GOT3 (cell line): Measurements from ENCODE around the gene PXMP2.

Source experiments
- DNase-seq: peaks from one replicate; lab custom pipeline; 2025; ENCODE audit warnings: mixed read lengths; lab: John Stamatoyannopoulos, UW

Gene PXMP2

DNA sequence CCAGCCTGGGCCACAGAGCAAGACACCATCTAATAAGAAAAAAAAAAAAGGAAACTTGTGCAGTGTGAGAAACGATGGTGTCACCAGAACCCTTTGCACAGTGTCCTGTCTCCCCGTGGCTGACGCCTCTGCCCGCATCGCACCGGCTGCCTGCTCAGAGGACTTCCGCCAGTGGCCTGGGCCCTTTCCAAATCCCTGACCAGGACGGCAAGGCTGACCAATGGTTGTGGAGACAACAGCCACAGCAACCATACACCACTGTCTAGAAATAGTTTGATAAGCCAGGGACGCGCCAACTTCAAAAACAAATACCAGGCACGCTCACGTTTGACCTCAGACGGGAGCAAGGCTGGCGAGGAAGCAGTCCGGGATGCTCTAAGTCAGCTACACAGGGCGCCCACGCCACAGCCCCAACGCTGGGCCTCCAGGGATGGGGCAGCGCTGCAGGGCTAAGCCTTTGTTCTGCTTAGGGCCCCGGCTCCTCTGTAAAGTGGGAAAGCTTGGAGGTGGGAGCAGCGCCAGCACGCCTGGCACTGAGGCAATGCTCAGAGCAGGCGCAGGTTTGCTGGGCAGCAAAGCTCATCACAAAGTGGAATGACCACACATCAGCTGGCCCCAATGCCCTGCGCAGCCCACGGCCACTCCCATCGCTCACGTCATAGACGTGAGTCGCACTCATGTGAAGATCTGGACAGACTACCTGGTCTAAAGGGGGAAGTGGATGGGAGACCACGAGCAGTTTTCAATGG is 35.8 kb downstream of the PXMP2 start:
- DNase-seq: no peak

DNA sequence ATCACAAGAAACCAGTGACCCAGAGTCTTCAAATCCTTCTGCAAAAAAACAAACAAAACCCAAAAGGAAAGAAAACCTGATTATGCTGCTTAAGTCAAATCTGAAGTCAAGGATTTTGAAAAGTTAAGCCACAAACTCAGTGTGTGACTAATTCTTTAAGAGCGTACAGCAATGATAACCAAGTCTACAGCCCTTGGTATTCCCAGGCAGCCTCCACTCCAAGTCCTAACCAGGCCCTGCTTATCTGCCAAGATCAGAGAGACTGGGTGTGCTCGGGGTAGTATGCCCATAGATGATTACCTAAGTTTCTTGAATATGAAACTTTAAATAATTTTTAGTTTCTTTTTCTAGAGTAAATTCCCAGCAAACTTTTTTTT is 36.4 kb downstream of the PXMP2 start:
- no peak for DNase-seq

GRCh38 chr12:132724506-132725241 is 37.3 kb downstream of the PXMP2 start:
- DNase-seq: no peak

GRCh38 chr12:132726386-132726785 is 39.0 kb downstream of the PXMP2 start:
- no peak for DNase-seq

DNA sequence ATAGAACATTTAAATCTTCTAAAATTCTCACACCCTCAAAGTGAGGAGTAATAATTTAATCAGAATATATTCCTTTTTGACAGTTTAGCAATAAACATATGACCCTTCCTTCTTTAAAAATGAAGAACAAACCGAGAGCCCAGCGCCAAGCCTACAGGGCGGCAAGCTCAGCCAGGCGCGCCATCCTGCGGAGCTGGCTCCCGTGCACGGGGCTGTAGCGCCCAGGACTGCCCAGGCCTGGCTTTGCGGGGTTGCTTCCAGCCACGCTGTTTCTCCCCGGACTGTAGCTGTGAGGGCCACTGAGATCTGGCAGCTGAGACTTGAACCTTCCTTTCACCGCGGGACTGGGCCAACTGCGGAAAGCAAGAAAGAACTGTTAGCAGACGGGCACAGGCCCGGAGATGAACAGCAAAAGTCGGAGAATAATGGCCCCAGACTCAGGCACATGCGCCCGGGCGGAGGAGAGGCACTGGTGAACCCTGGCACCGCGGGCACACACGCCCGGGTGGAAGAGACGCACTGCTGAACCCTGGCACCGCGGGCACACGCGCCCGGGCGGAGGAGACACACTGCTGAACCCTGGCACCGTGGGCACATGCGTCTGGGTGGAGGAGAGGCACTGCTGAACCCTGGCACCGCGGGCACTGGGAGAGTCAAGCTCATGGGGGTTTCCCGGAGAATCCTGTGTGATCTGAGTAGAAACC is 39.9 kb downstream of the PXMP2 start:
- no peak for DNase-seq

DNA sequence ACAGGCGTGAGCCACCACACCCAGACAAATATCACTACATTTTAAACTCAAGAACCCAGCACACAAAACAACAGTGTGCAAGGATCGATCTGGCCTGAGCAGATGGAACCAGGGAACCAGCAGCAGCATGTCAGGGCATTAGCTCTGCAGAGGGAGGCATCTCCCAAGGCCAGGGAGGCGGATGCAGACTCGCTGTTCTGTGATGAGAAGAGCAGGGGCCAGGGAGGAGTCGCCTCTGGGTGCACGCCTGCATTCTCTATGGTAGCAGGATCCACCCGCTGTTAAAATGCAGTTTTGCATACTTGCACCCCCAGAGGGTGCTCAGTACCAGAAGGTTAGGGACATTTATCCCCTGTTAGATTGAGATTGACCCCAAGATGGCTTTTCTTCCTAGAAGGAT is 41.1 kb downstream of the PXMP2 start:
- no peak for DNase-seq

DNA sequence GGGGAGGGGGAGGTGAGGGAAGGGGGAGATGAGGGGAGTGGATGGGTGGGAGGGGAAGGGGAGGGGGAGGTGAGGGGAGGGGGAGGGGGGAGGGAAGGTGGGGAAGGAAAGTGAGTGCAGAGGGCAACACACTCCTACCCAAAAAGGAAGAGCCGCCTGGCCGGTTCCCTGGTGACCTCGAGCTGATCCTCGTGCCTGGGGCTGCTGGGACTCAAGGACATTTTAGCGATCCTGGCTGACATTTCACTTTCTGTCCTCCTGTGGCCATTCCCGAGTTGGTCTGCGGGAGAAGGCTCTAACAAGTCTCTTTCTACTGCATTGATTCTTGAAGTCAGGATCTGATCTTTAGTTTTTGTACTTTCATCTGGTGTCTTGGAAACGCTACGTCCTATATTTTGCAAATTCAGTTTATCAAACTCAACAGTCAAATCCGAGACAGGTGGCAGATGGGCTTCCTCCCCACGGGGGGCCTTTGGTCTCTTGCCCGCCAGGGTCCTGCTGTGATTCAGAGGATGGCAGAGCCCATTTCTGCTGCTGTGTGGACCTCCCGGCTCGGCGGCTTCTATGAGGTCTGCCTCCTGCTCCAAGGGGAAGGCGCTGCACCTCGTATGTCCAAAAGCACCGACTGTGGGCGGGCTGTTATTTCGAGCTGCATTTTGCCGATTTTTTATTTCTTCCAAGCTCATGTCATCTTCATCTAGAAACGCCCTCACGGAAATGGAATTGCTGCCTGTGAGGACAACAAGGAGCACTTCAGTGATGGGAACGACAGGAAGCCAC is 42.3 kb downstream of the PXMP2 start:
- no peak for DNase-seq

- no peak for DNase-seq
These were observed 43.0 kb downstream of the PXMP2 start for GRCh38 chr12:132730353-132730752.

DNA sequence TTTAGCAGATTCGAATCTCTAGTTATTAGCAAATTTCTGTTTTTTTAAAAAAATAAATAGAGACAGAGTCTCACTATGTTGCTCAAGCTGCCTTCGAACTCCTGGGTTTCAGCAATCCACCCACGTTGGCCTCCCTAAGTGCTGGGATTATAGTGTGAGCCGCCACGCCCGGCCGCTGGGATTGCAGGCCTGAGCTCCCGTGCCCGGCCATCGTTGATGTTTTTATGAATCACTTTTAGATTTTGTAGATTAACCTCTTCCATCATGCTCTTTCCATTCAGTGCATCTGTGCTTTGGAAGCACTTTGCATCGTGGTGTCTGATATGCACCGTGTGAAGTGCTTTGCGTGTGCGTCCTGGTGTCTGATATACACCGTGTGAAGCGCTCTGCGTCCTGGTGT is 44.2 kb downstream of the PXMP2 start:
- DNase-seq: no peak

- no peak for DNase-seq
These were observed 46.8 kb downstream of the PXMP2 start for GRCh38 chr12:132734206-132734605.

DNA sequence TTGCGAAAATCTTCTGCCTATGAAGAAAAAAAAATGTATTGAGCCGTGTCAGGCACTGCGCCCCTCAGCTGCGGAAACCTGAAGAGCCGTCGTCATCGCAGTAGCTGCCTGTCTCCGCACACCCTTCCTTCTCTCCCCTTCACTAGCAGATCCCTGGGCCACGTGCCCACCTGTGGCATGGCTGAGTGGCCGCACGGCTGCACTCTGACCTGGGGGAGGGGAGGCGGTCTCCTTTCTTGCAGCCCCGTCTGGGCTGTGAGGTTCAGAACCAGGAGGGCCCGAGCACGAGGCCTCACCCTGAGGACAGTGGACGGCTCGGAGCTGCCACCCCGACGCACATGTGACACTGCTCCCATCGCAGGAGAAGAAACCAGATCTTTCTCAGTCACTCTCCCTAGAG is 48.1 kb downstream of the PXMP2 start:
- DNase-seq: no peak

DNA sequence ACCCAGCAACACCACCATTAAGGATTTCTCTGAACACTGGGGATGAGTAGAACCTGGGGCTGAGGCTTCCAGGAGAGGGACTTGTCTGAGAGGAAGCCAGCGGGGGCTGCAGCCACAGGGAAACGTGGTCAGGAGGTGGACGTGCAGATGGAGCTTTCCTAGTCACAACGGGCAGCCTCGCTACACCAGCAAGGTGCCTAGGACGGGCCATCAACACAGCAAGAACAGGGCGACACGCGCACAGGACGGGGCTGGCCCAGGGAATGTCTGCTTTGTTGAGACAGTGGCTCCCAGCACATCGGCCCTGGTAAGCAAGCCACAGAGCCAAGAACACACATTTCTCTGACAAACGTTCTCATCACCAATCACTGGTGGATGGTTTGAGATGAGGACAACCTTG is 49.0 kb downstream of the PXMP2 start:
- DNase-seq: no peak

GRCh38 chr12:132736913-132737312 is 49.5 kb downstream of the PXMP2 start:
- no peak for DNase-seq

GRCh38 chr12:132739600-132740312 is 52.4 kb downstream of the PXMP2 start:
- no peak for DNase-seq

- no peak for DNase-seq
These were observed 52.9 kb downstream of the PXMP2 start for GRCh38 chr12:132740313-132740646.

DNA sequence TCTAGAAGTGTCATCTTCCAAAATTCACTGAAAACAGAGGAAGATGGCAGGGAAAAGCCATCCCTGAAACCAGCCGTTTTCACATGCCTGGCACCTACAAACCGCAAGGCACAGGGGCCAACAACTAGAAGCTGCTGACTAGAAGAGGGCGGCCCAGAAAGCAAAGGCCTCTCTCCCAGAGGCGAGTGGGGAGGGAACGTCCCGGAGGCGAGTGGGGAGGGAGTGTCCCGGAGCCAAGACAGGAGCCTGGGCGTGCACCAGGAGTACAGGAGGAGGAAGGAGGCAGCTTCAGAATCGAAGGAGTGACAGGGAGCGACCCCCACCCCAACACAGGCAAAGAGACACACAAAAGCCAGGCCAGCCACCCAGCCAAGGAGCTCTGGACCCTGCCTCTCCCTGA is 53.3 kb downstream of the PXMP2 start:
- DNase-seq: no peak

GRCh38 chr12:132741620-132742019 is 54.2 kb downstream of the PXMP2 start:
- DNase-seq: no peak

- no peak for DNase-seq
These were observed 56.4 kb downstream of the PXMP2 start for GRCh38 chr12:132743831-132744230.

- no peak for DNase-seq
These were observed 59.2 kb downstream of the PXMP2 start for GRCh38 chr12:132746613-132747012.

GRCh38 chr12:132747395-132747794 is 60.0 kb downstream of the PXMP2 start:
- no peak for DNase-seq

DNA sequence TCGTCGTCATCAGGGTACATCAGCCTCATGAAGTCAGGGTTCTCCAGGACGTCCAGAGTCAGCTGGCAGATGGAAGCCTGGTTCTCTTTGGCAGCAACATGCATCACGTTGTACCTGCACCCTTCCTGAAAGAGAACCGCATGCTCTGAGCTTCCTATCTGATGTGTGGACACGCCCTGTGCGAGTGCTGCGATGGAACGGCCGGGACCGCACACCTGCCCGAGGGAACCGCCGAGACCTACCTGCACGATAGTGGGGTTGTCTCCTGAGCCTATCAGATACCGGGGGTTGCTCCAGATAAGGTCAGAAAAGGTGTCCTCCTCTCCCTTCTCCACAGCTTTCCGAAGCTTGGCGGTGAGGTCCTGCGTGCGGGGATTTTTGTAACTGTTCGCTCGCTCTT is 60.5 kb downstream of the PXMP2 start:
- DNase-seq: no peak

DNA sequence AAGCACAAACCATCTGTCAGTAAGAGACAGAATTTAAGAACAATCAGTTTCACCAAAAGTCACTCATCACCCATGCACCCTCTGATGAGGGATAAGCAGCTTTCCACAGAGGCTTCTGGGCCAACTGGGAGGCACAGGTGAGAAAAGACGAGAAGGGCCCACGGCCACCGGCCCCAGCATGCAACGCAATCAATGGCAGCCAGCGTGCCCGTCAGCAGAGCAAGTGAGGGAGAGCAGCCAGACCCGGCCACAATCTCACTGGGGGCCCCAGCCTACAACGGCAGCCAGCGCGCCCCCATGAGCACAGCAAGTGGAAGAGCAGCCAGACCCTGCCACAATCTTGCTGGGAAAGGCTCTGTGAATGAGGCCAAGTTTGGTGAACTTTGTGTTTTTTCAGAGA is 60.9 kb downstream of the PXMP2 start:
- no peak for DNase-seq
